CMK (cell line): ENCODE results near the gene SOAT1.
"Not testable (repeated sequence)": the region's sequence is repeated elsewhere in the genome, so short reads cannot be mapped to it uniquely, and the experiment has no call there.

Experiments used
- DNase-seq: peaks from one replicate; pipeline ENCODE4 v3.0.0-alpha.2; 2010; ENCODE audit warnings: low read depth

The SOAT1 gene

GRCh38 chr1:179353546-179353945 is 59.9 kb downstream of the SOAT1 start:
- DNase-seq: no peak

DNA sequence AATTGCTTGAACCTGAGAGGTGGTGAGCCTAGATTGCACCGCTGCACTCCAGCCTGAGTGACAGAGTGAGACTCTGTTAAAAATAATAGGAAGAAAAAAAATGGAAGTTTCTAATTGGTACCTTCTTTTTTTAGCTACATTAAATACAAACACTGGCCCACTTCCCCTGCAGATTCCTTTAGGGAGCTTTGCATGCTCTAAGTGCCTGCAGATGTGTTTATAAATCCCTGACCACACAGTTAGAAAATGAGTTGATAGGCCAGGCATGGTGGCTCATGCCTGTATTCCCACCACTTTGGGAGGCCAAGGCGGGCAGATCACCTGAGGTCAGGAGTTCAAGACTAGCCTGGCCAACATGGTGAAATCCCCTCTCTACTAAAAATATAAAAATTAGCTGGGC is 68.0 kb downstream of the SOAT1 start:
- DNase-seq: not testable (repeated sequence)

DNA sequence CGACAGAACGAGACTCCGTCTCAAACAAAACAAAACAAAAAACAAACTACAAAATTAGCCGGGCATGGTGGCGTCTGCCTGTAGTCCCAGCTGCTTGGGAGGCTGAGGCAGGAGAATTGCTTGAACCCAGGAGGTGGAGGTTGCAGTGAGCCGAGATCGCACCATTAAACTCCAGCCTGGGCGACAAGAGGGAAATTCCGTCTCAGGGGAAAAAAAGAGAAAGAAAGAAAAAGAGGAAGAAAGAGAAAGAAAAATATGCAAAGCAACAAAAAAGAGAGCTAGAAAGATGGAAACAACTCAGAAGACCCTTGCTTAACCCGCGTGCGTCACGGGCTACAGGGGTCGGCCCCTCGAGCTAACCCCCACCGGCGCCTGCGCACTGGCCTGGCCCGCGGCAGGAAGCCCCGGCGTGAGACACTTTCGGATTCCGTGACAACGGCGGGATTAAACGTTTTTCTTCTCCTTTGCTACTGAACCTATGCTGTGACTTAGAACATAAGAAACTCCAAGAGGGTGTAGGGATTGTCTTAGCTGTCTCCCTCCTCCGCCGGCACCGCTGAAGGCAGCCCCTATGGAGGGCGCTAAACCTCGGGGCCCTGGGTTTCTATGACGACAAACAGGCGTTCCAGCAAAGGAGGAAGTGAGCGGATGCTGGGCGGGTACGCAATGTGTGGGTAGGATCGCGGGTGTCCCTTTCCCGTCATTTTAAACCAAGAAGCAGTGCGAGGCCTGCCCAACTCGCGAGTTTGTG is 71.9 kb downstream of the SOAT1 start, which contains the start of gene AXDND1:
Gene AXDND1, plus strand, starts transcription at position 630 of the 751 bp plus-strand sequence. CDS start 539 bp downstream, outside the sequence.
- DNase-seq: peak; percentile 74

- DNase-seq: no peak
Measured at GRCh38 chr1:179366093-179366800, 72.7 kb downstream of the SOAT1 start.

- peak; percentile 46 for DNase-seq
Measured at GRCh38 chr1:179369751-179370341, 76.2 kb downstream of the SOAT1 start.

DNA sequence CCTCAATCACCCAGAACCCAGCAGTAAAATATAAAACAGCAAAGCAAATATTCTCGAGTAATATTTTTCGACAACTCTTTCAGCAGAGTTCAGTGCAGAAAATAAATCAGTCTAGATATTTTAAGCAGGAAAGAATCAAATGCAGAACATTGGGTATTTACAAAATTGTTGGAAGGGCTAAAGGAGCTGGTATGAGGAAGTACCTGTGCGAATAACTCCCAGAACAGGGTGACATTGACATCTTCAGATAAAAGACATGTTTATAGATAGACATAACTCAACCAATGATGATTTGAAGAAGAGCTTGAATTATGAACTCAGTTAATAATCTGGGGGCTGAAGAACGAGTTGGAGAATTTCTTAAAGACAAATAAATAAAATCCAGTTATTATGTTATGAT is 78.6 kb downstream of the SOAT1 start:
- DNase-seq: no peak

GRCh38 chr1:179376223-179376622 is 82.6 kb downstream of the SOAT1 start:
- no peak for DNase-seq

- DNase-seq: no peak
Measured at GRCh38 chr1:179380299-179380698, 86.7 kb downstream of the SOAT1 start.

DNA sequence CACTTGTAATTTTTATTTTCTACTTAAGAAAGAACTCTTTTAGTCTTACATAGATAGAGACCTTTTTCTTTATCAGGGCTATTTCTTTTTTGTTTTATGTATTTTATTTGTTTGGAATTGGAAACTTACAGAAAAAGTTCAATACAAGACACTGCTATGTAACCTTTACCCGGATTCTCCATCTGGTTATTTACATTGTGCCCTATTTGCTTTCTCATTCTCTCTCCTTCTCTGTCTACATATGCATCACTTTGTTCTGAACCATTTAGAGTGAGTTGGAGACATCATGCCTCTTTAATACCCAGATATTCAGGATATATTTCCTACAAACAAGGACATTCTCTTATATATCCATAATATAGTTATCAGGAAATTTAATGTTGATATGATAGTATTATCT is 90.4 kb downstream of the SOAT1 start:
- no peak for DNase-seq

DNA sequence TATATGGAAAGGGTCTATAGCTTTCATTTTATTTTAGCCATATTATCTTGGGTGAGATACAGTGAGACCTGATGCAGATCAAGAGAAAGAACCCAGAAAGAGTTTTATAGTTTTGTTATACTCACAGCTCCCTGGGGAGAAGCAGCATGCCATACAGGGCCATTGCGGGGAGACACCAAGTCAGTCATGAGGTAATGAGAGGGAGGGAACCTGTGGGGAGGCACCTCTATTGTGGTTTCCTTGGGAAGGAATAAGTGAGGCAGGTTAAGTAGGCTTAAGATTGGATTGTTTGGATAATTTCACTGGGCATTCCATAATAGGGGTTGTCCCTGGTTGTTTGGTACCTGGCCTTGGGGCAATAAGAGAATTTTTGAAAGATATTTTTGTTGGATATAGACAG is 91.9 kb downstream of the SOAT1 start:
- no peak for DNase-seq

- DNase-seq: no peak
Measured at GRCh38 chr1:179393721-179394120, 100.1 kb downstream of the SOAT1 start.

DNA sequence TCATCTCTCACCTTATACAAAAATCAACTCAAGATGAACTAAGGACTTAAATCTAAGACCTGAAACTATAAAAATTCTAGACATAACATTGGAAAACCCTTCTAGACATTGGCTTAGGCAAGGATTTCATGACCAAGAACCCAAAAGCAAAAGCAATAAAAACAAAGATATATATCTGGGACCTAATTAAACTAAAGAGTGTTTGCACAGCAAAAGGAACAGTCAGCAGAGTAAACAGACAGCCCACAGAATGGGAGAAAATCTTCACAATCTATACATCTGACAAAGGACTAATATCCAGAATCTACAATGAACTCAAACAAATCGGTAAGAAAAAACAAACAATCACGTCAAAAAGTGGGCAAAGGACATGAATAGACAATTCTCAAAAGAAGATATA is 105.8 kb downstream of the SOAT1 start:
- DNase-seq: not testable (repeated sequence)
